Purkinje cell (primary cell): ENCODE results near the gene MNX1. TPM values are rescaled to one million over a fixed set of nuclear protein-coding genes. Genes with fewer than 3 reads are reported as not detected.

Source experiments
- polyA plus RNA-seq: library from polyadenylated mRNA; unstranded; fragments of >200 nt; fragmentation: Nextera tagmentation; gene quantifications from 2 replicates; pipeline ENCODE4 v1.2.1, GENCODE V29; 2014

The MNX1 gene
- not detected in 2 replicates for polyA plus RNA-seq

GRCh38 chr7:157010588-157011332 is at the start of gene MNX1:
Gene MNX1, minus strand, starts transcription at chr7:157010663. Its CDS starts 313 bp downstream, at chr7:157010350.

Other genes starting within 250 kb of the MNX1 start
- gene LMBR1, start 117.5 kb downstream of the MNX1 start, polyA plus RNA-seq, result 70.8 and 75.4 TPM in 2 replicates
- gene NOM1, start 61.0 kb downstream of the MNX1 start, polyA plus RNA-seq, result 2.5 and 7.7 TPM in 2 replicates
- 9.5 and 11.1 TPM in 2 replicates for gene UBE3C, start 128.3 kb upstream of the MNX1 start, polyA plus RNA-seq